GM12892 (cell line): ENCODE measurements around the gene MTG2.

ENCODE experiments used
- DNase-seq: peaks from one replicate; pipeline ENCODE4 v3.0.0; 2011; ENCODE audit not compliant: insufficient read length
- FAIRE-seq: peaks from 2 replicates; lab custom pipeline; 2011; peaks lifted over from hg19 to GRCh38; lab: Jason Lieb, UNC
- POLR2A ChIP-seq: IDR thresholded peaks from 2 replicates; pipeline ENCODE4 v1.6.1; 2011; ENCODE audit warnings: low read depth, low read length, control low read depth
- POLR2AphosphoS5 ChIP-seq: IDR thresholded peaks from 2 replicates; pipeline ENCODE4 v1.6.1; 2011; ENCODE audit warnings: low read depth, low read length, control low read depth
- TAF1 ChIP-seq: IDR thresholded peaks from 2 replicates; pipeline ENCODE4 v1.6.1; 2011; ENCODE audit warnings: low read depth, mild to moderate bottlenecking, control low read depth, low read length, borderline replicate concordance

The MTG2 gene

GRCh38 chr20:62236766-62237513 is 54.1 kb downstream of the MTG2 start:
- TF ChIP-seq POLR2AphosphoS5 (no peak), TAF1 (no peak), POLR2A (no peak)
- no peak for FAIRE-seq
- DNase-seq, result no peak

- no peak for TF ChIP-seq POLR2AphosphoS5
- no peak for TF ChIP-seq POLR2A
- TF ChIP-seq TAF1, result no peak
- FAIRE-seq, result no peak
- no peak for DNase-seq
Observed at GRCh38 chr20:62237514-62237800, 54.6 kb downstream of the MTG2 start.

GRCh38 chr20:62237801-62238568 is 55.2 kb downstream of the MTG2 start, which contains the start of gene OSBPL2:
OSBPL2 (plus strand) TSS chr20:62238521; CDS start chr20:62256185, 17,664 bp downstream.
- DNase-seq (peak; percentile 100), FAIRE-seq (peak; percentile 100)
- TF ChIP-seq POLR2A (no peak; the same call in 1 of the 2 replicates), POLR2AphosphoS5 (no peak), TAF1 (no peak)

- DNase-seq (no peak), FAIRE-seq (peak; percentile 70)
- no peak for TF ChIP-seq POLR2AphosphoS5
- no peak for TF ChIP-seq POLR2A
- TF ChIP-seq TAF1, result no peak
Observed at GRCh38 chr20:62238569-62239277, 55.9 kb downstream of the MTG2 start.

- DNase-seq (no peak), FAIRE-seq (no peak)
Observed at GRCh38 chr20:62239278-62239879, 56.6 kb downstream of the MTG2 start.

GRCh38 chr20:62240020-62240685 is 57.3 kb downstream of the MTG2 start:
- no peak for DNase-seq
- peak; percentile 24 for FAIRE-seq
- TF ChIP-seq POLR2AphosphoS5 (no peak), POLR2A (no peak)

More at GRCh38 chr20:62239278-62239879, 56.6 kb downstream of the MTG2 start:
- TF ChIP-seq TAF1 (no peak), POLR2A (no peak), POLR2AphosphoS5 (no peak)

GRCh38 chr20:62241506-62241905 is 58.7 kb downstream of the MTG2 start:
- FAIRE-seq (no peak), DNase-seq (no peak)
- TF ChIP-seq TAF1 (no peak), POLR2AphosphoS5 (no peak), POLR2A (no peak)

- no peak for FAIRE-seq
- no peak for TF ChIP-seq TAF1
- TF ChIP-seq POLR2A, result no peak
- no peak for TF ChIP-seq POLR2AphosphoS5
- DNase-seq, result no peak
Observed at GRCh38 chr20:62242176-62242575, 59.3 kb downstream of the MTG2 start.

GRCh38 chr20:62243106-62243505 is 60.3 kb downstream of the MTG2 start:
- no peak for DNase-seq
- no peak for FAIRE-seq
- no peak for TF ChIP-seq POLR2A
- no peak for TF ChIP-seq POLR2AphosphoS5
- TF ChIP-seq TAF1, result no peak

- FAIRE-seq (no peak), DNase-seq (no peak)
- no peak for TF ChIP-seq POLR2A
- no peak for TF ChIP-seq POLR2AphosphoS5
- TF ChIP-seq TAF1, result no peak
Observed at GRCh38 chr20:62243906-62244515, 61.2 kb downstream of the MTG2 start.

GRCh38 chr20:62244644-62245108 is 61.8 kb downstream of the MTG2 start:
- no peak for TF ChIP-seq POLR2AphosphoS5
- TF ChIP-seq TAF1, result no peak
- TF ChIP-seq POLR2A, result no peak
- no peak for DNase-seq
- FAIRE-seq, result no peak
